GM12878 (cell line): ENCODE results near the gene ACADS. TPM values are rescaled to one million over a fixed set of nuclear protein-coding genes. Genes with fewer than 3 reads are reported as not detected.

Experiments used
- ATAC-seq: fragments of 200-7000 bp; cut with Tn5 transposase; 3 replicates; pipeline ENCODE4 v1.9.1; 2020; ENCODE audit warnings: mild to moderate bottlenecking, moderate library complexity
- BruUV-seq: library from RNA; stranded (reverse); fragments of 400-500 nt; replicated peaks from 2 replicates; lab custom pipeline; 2021; lab: Mats Ljungman, UMichigan
- CTCF ChIA-PET: fragments of 300-600 bp; sonication (Branson Sonifier 250); formaldehyde crosslinking; extraction: SDS; loops from one replicate; lab custom pipeline; 2021; ENCODE audit warnings: inconsistent platforms; lab: Yijun Ruan, JAX
- POLR2A ChIA-PET: fragments of 350-600 bp; formaldehyde crosslinking; extraction: SDS; loops from one replicate; lab custom pipeline; 2021; ENCODE audit warnings: inconsistent platforms; lab: Charles Lee
- RAD21 ChIA-PET: fragments of 300-600 bp; sonication (Branson Sonifier 250); formaldehyde crosslinking; loops from one replicate; lab custom pipeline; 2023; ENCODE audit warnings: antibody characterized with exemption; ENCODE audit not compliant: unreplicated experiment; lab: Charles Lee
- SMC1A ChIA-PET: fragments of 300-600 bp; sonication (Branson Sonifier 250); formaldehyde crosslinking; loops from one replicate; lab custom pipeline; 2023; ENCODE audit not compliant: unreplicated experiment, uncharacterized antibody; lab: Charles Lee
- DNase-seq: peaks from one replicate; pipeline ENCODE4 v3.0.0-alpha.2; 2011; ENCODE audit warnings: low read depth, low spot score
- FAIRE-seq: peaks from 3 replicates; lab custom pipeline; 2011; peaks lifted over from hg19 to GRCh38; lab: Jason Lieb, UNC
- H2AFZ ChIP-seq: 2 replicates; pipeline ENCODE4 v1.6.0; 2011; ENCODE audit warnings: low read depth, low read length, control low read depth; ENCODE audit not compliant: control insufficient read depth
- H3K27ac ChIP-seq: 2 replicates; pipeline ENCODE4 v1.5.1; 2011; ENCODE audit warnings: control low read depth; ENCODE audit not compliant: control insufficient read depth, insufficient read depth
- H3K27me3 ChIP-seq, 2 experiments: replicated peaks in 1 of 2; 2 replicates each; pipeline versions ENCODE4 v1.6.0 to v1.6.1; 2011; ENCODE audit warnings: low read length in 1 of 2; ENCODE audit not compliant: control insufficient read depth in 2 of 2, insufficient read depth in 2 of 2
- H3K36me3 ChIP-seq, 2 experiments: 2 replicates each; pipeline ENCODE4 v1.5.1; 2011; ENCODE audit warnings: low read length in 1 of 2; ENCODE audit not compliant: control insufficient read depth in 2 of 2, insufficient read depth in 2 of 2
- H3K4me1 ChIP-seq: 2 replicates; pipeline ENCODE4 v1.6.1; 2011; ENCODE audit warnings: mild to moderate bottlenecking, low read length, moderate library complexity, mixed read lengths; ENCODE audit not compliant: control insufficient read depth, insufficient read depth
- H3K4me2 ChIP-seq: 2 replicates; pipeline ENCODE4 v1.6.0; 2011; ENCODE audit warnings: control low read depth; ENCODE audit not compliant: control insufficient read depth, insufficient read depth
- H3K4me3 ChIP-seq: fragments of 200-600 bp; sonication (generic); 2 replicates; pipeline ENCODE4 v1.5.1; 2016
- H3K79me2 ChIP-seq: 2 replicates; pipeline ENCODE4 v1.6.0; 2011; ENCODE audit warnings: low read length; ENCODE audit not compliant: control insufficient read depth, insufficient read depth
- H3K9ac ChIP-seq: 2 replicates; pipeline ENCODE4 v1.8.0; 2011; ENCODE audit warnings: low read length, control low read depth, mixed read lengths; ENCODE audit not compliant: control insufficient read depth, insufficient read depth
- H3K9me3 ChIP-seq: replicated peaks from 3 replicates; pipeline ENCODE4 v1.5.1; 2011; ENCODE audit warnings: mild to moderate bottlenecking, low read length; ENCODE audit not compliant: control insufficient read depth, insufficient read depth
- H4K20me1 ChIP-seq: 2 replicates; pipeline ENCODE4 v1.6.0; 2011; ENCODE audit not compliant: control insufficient read depth, insufficient read depth
- CBFB ChIP-seq: IDR thresholded peaks from 2 replicates; pipeline ENCODE4 v1.6.1; 2016; ENCODE audit warnings: antibody characterized with exemption, low read depth
- CBX5 ChIP-seq: sonication (generic); IDR thresholded peaks from 2 replicates; pipeline ENCODE4 v1.6.1; 2016; ENCODE audit warnings: low read depth, moderate library complexity, mild to moderate bottlenecking, inconsistent platforms
- CREM ChIP-seq: IDR thresholded peaks from 2 replicates; pipeline ENCODE4 v1.6.1; 2014; ENCODE audit warnings: antibody characterized with exemption, low read depth
- FOS ChIP-seq: IDR thresholded peaks from 3 replicates; pipeline ENCODE4 v1.6.1; 2011; ENCODE audit warnings: borderline replicate concordance; ENCODE audit not compliant: insufficient read length; ENCODE audit errors: extremely low read depth
- HDGF ChIP-seq: fragments of 450-650 bp; IDR thresholded peaks from 2 replicates; pipeline ENCODE4 v1.6.1; 2016; ENCODE audit warnings: antibody characterized with exemption
- IKZF2 ChIP-seq, 2 experiments: fragments of 450-650 bp; IDR thresholded peaks; 2 replicates each; pipeline ENCODE4 v1.6.1; 2017; ENCODE audit warnings: mild to moderate bottlenecking in 2 of 2, moderate library complexity in 2 of 2
- IRF4 ChIP-seq: IDR thresholded peaks from 2 replicates; pipeline ENCODE4 v1.6.1; 2011; ENCODE audit warnings: low read depth, low read length
- KLF5 ChIP-seq: fragments of 450-650 bp; IDR thresholded peaks from 2 replicates; pipeline ENCODE4 v1.6.1; 2014; ENCODE audit warnings: mild to moderate bottlenecking; ENCODE audit not compliant: partially characterized antibody
- MTA2 ChIP-seq: fragments of 450-650 bp; IDR thresholded peaks from 2 replicates; pipeline ENCODE4 v1.6.1; 2016; ENCODE audit warnings: low read depth, mild to moderate bottlenecking, moderate library complexity
- NFXL1 ChIP-seq: fragments of 450-650 bp; IDR thresholded peaks from 2 replicates; pipeline ENCODE4 v1.6.1; 2017; ENCODE audit warnings: antibody characterized with exemption, mild to moderate bottlenecking, borderline replicate concordance
- RELA ChIP-seq: fragments of 450-650 bp; IDR thresholded peaks from 2 replicates; pipeline ENCODE4 v1.8.0; 2014; ENCODE audit warnings: borderline replicate concordance; ENCODE audit not compliant: partially characterized antibody
- RFX5 ChIP-seq: IDR thresholded peaks from 2 replicates; pipeline ENCODE4 v1.6.1; 2011; ENCODE audit warnings: low read depth, low read length, improper control_type of control experiment
- SRF ChIP-seq, 2 experiments: IDR thresholded peaks; 2 replicates each; pipeline ENCODE4 v1.6.1; 2011; ENCODE audit warnings: low read depth in 2 of 2, low read length in 2 of 2, mild to moderate bottlenecking in 1 of 2, moderate library complexity in 1 of 2
- TARDBP ChIP-seq: IDR thresholded peaks from 2 replicates; pipeline ENCODE4 v1.6.1; 2016; ENCODE audit warnings: borderline replicate concordance
- TCF12 ChIP-seq: IDR thresholded peaks from 2 replicates; pipeline ENCODE4 v1.6.1; 2011; ENCODE audit warnings: low read depth, mild to moderate bottlenecking, low read length
- YY1 ChIP-seq: IDR thresholded peaks from 2 replicates; pipeline ENCODE4 v1.6.1; 2011; ENCODE audit warnings: low read depth, mild to moderate bottlenecking, low read length
- ZNF24 ChIP-seq: fragments of 450-650 bp; IDR thresholded peaks from 2 replicates; pipeline ENCODE4 v1.6.1; 2017; ENCODE audit warnings: antibody characterized with exemption, mild to moderate bottlenecking
- WGBS: methylation state at CpG from one replicate; pipeline ENCODE4 v1.1.6; 2016; ENCODE audit warnings: low lambda C conversion rate; ENCODE audit not compliant: insufficient replicate concordance, insufficient coverage; ENCODE audit errors: missing lambda C conversion rate; 5-methylcytosine and 5-hydroxymethylcytosine counted together
- in situ Hi-C: fragments of 300-500 bp; cut with MboI; formaldehyde crosslinking; loops from 9 replicates; pipeline ENCODE4 v1.14.3; 2018; ENCODE audit warnings: mixed read lengths
- intact Hi-C: fragments of 100-400 bp; cut with micrococcal nuclease; formaldehyde crosslinking; loops from one replicate; pipeline ENCODE4 v1.14.2; 2022; ENCODE audit not compliant: unreplicated experiment
- polyA plus RNA-seq, 11 experiments: library from polyadenylated mRNA; depleted of rRNA in 4 of 11; unstranded in 6 of 11; stranded (reverse) in 5 of 11; fragments of >200 nt; fragmentation: Nextera tagmentation in 4 of 11; fragmentation: Illumina TruSeq in 1 of 11; extraction: Ambion mirVana in 4 of 11; extraction: Trizol in 1 of 11; gene quantifications; 1 replicate in 1 of 11; 2 replicates in 10 of 11; pipeline versions ENCODE4 v1.2.1 to v1.2.3, GENCODE V29; 2011 to 2016; ENCODE audit warnings: inconsistent platforms in 2 of 11, missing spikeins in 2 of 11, low read depth in 1 of 11
- total RNA-seq, 4 experiments: library from RNA; depleted of rRNA in 3 of 4; stranded (reverse); fragments of >200 nt in 3 of 4; fragmentation: Illumina TruSeq in 1 of 4; extraction: Trizol in 1 of 4; gene quantifications; 2 replicates each; pipeline versions ENCODE4 v1.2.1 to v1.2.3, GENCODE V29; 2013 to 2021
- TF ChIP-seq, protein P1 (sequence below): fragments of 450-650 bp; IDR thresholded peaks from 2 replicates; pipeline ENCODE4 v1.6.1; 2017; ENCODE audit warnings: borderline replicate concordance
- TF ChIP-seq, protein P2 (sequence below): fragments of 450-650 bp; IDR thresholded peaks from 2 replicates; pipeline ENCODE4 v1.6.1; 2016; ENCODE audit warnings: mild to moderate bottlenecking
- TF ChIP-seq, protein P3 (sequence below): fragments of 450-650 bp; IDR thresholded peaks from 2 replicates; pipeline ENCODE4 v1.6.1; 2017; ENCODE audit warnings: mild to moderate bottlenecking, moderate library complexity

Gene ACADS
- total and polyA plus RNA-seq, 10 of the 15 experiments (the other 5 are each of a cell fraction or from before 2014, with no cell fraction given): 0.05 to 18.1 (median 10.2) TPM

DNA sequence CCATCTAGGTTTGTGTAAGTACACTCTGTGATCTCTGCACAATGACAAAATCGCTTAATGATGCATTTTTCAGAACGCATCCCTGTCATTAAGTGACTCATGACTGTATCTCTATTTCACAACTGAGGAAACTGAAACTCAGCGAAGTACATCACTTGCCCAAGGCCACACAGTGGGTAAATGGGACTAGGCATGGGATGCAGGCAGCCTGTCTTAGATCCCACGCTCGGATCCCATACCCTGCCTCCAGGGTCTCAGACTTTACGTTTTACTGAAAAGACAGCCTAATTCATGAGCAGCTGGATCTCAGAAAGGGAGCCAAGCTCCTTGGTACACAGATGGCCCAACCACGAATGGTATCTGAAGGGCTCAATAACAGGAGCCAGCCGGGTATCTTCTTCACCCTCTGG is 41.1 kb upstream of the ACADS start:
- no peak for FAIRE-seq
- Histone ChIP-seq H3K27me3 (no peaks in the 10 kb centered on the region), H4K20me1 (no peaks in the 10 kb centered on the region), H3K4me2 (peak overlapping the region; percentile 55), H3K79me2 (peaks cover 26% of the 10 kb centered on the region), H3K9me3 (peaks cover 2% of the 10 kb centered on the region; the same call in 1 of the 3 replicates), H3K4me1 (peaks cover 26% of the 10 kb centered on the region), H3K4me3 (no peak overlapping the region), H3K9ac (peak overlapping the region; percentile 52), H2AFZ (peak overlapping the region; percentile 47), H3K27ac (peak overlapping the region; percentile 96), H3K36me3 (no peaks in the 10 kb centered on the region)
- RAD21 ChIA-PET: interaction anchor here (0.9 to 8.9 kb wide), 5 partner anchors 15 to 287 kb away, joined by 3 to 144 read pairs (median 8); no protein-coding TSS in a partner anchor
- ATAC-seq: peak; percentile 42
- intact Hi-C loops: loop anchor here (2.0 kb wide), 1 partner anchor 14 kb away; no protein-coding TSS in a partner anchor
- POLR2A ChIA-PET: interaction anchor here (0.6 to 7.4 kb wide), 7 partner anchors 9 to 215 kb away, joined by 3 to 57 read pairs (median 4); partner anchors contain the start of gene UNC119B
- CTCF ChIA-PET: interaction anchor here (1.1 to 24.8 kb wide), 8 partner anchors 9 to 287 kb away, joined by 3 to 454 read pairs (median 5); partner anchors contain the start of genes CABP1 and POP5
- in situ Hi-C loops: no loop called here
- SMC1A ChIA-PET: interaction anchor here (0.8 to 11.7 kb wide), 12 partner anchors 9 to 375 kb away, joined by 3 to 167 read pairs (median 5); partner anchors contain the start of gene ACADS
- BruUV-seq: TSS peak; percentile 79
- DNase-seq: peak; percentile 85
- 13% methylated on average over 8 of the region's 8 CpGs for WGBS
- TF ChIP-seq HDGF: 0 out of 2 replicates have a peak, but pooled peaks have one; percentile 42
- TF ChIP-seq, protein P1, sequence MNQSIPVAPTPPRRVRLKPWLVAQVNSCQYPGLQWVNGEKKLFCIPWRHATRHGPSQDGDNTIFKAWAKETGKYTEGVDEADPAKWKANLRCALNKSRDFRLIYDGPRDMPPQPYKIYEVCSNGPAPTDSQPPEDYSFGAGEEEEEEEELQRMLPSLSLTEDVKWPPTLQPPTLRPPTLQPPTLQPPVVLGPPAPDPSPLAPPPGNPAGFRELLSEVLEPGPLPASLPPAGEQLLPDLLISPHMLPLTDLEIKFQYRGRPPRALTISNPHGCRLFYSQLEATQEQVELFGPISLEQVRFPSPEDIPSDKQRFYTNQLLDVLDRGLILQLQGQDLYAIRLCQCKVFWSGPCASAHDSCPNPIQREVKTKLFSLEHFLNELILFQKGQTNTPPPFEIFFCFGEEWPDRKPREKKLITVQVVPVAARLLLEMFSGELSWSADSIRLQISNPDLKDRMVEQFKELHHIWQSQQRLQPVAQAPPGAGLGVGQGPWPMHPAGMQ: no peak
- no peak for TF ChIP-seq ZNF24
- TF ChIP-seq MTA2: peak; percentile 51; the same call in 1 of the 2 replicates
- TF ChIP-seq TARDBP: no peak
- TF ChIP-seq, protein P2, sequence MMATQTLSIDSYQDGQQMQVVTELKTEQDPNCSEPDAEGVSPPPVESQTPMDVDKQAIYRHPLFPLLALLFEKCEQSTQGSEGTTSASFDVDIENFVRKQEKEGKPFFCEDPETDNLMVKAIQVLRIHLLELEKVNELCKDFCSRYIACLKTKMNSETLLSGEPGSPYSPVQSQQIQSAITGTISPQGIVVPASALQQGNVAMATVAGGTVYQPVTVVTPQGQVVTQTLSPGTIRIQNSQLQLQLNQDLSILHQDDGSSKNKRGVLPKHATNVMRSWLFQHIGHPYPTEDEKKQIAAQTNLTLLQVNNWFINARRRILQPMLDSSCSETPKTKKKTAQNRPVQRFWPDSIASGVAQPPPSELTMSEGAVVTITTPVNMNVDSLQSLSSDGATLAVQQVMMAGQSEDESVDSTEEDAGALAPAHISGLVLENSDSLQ: peak; percentile 33; the same call in 1 of the 2 replicates
- TF ChIP-seq, protein P3, sequence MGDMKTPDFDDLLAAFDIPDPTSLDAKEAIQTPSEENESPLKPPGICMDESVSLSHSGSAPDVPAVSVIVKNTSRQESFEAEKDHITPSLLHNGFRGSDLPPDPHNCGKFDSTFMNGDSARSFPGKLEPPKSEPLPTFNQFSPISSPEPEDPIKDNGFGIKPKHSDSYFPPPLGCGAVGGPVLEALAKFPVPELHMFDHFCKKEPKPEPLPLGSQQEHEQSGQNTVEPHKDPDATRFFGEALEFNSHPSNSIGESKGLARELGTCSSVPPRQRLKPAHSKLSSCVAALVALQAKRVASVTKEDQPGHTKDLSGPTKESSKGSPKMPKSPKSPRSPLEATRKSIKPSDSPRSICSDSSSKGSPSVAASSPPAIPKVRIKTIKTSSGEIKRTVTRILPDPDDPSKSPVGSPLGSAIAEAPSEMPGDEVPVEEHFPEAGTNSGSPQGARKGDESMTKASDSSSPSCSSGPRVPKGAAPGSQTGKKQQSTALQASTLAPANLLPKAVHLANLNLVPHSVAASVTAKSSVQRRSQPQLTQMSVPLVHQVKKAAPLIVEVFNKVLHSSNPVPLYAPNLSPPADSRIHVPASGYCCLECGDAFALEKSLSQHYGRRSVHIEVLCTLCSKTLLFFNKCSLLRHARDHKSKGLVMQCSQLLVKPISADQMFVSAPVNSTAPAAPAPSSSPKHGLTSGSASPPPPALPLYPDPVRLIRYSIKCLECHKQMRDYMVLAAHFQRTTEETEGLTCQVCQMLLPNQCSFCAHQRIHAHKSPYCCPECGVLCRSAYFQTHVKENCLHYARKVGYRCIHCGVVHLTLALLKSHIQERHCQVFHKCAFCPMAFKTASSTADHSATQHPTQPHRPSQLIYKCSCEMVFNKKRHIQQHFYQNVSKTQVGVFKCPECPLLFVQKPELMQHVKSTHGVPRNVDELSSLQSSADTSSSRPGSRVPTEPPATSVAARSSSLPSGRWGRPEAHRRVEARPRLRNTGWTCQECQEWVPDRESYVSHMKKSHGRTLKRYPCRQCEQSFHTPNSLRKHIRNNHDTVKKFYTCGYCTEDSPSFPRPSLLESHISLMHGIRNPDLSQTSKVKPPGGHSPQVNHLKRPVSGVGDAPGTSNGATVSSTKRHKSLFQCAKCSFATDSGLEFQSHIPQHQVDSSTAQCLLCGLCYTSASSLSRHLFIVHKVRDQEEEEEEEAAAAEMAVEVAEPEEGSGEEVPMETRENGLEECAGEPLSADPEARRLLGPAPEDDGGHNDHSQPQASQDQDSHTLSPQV: no peak
- no peak for TF ChIP-seq FOS
- TF ChIP-seq CBX5: no peak
- TF ChIP-seq CBFB: 0 out of 2 replicates have a peak, but pooled peaks have one; percentile 35
- TF ChIP-seq RFX5: no peak
- TF ChIP-seq NFXL1: no peak
- peak in 1 of 2 experiments; percentile 52; a peak in 3 of 4 replicates for TF ChIP-seq IKZF2 (IDR thresholded peaks at IDR 0.05)
- TF ChIP-seq KLF5: no peak
- no peak for TF ChIP-seq YY1
- no peak for TF ChIP-seq RELA
- 0 out of 2 replicates have a peak, but pooled peaks have one; percentile 20 for TF ChIP-seq IRF4
- peak; percentile 62 for TF ChIP-seq CREM
- TF ChIP-seq TCF12: no peak
- no peak for TF ChIP-seq SRF (IDR thresholded peaks at IDR 0.05; ENCODE audit: low read depth in 2 of 2, low read length in 2 of 2)
